HG03442 (cell line): ENCODE results near the gene GNB1.

ENCODE experiments used
- ATAC-seq: cut with Tn5 transposase; IDR thresholded peaks from one replicate; pipeline ENCODE4 v1.9.1; 2021; ENCODE audit warnings: mild to moderate bottlenecking, moderate library complexity; ENCODE audit not compliant: unreplicated experiment

GNB1 gene

DNA sequence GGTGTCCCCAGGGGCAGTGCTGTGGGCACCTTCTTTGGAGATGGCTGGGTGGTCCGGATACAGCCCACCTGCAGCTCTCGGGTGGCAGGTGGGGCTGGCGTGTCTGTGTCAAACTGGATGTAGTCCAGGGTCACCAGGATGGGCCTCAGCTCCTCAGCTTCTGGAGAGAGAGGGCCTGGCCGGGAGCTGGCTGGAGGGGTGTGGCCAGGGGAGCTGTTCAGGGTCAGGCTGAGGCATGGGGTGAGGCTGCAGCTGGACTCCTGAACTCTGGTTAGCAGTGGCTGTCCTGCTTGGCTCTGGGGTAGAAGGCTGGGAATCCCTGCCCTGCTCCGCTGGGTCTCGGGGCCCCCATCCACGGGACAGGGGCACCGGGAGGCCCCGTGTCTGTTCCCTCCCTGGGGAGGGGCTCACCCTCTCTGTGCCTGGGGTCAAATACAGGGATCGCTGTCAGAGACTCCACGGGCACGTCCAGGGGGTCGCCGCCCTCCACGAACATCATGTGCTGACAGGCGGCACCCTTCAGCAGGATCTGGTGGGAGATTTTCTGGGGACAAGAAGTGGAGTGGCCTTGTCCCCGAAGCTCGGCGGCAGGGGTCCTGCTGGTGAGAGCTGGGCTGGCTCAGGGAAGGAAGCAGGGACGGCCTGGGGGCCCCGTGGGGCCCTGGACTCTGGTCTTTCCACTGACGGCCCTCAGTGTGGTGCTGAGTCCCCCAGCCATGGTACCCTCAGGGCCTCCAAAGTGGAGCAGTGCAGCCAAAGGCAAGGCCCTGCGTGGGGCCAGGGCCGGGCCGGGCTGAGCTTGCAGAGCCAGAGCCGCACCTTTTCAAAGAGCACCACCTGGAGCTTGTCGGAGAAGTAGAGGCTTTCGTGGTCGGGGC lies 32.3 kb upstream of the GNB1 start:
- no peak for ATAC-seq

DNA sequence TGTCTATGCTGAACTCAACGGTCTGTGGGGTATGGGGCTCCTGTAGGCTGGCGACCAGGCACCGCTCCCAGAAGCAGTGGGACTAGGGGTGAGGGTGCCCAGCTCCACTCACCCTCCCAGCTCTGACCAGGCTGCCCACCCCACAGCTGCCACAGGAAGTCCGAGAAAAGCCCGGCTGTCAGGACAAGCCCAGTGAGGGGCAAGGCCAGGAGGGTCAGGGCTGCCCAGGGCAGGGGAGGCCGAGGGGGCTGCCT lies 31.7 kb upstream of the GNB1 start:
- no peak for ATAC-seq

DNA sequence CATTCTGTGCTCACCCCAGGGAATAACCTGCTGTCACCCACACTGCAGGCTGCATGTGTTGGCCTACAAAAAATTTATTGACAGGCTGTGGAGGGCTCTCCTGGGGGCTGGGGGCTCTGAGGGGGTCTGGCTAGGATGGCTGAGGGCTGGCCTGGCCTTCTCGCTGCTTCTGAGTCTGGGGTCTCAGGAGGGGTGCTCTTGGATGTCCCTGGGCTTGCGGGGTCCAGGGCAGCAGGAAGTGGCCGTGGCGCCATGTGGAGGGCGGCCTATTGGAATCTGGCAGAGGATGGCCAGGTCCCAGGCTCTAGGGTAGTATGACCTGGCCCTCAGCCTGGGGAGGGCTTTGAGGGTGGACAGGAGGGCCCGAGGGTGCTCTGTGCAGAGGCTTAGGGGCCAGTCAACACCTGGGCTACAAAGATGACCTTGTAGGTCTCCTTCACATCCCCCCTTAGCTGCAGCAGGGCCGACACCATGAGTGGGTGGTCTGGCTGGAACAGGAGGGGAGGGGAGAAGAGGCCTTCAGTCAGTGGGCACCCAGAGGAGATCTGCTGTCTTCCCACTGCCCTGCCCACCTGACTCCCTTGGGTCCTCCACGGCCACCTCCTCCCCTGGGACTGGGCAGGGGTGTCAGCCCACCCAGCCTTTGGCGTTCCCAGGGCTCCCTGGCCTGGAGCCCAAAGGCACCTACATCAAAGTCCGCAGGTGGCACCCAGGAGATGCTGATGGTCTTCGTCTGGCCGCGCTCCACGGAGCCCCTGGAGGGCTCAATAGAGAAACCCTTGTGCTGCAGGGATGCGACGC lies 31.2 kb upstream of the GNB1 start:
- ATAC-seq, result no peak

DNA sequence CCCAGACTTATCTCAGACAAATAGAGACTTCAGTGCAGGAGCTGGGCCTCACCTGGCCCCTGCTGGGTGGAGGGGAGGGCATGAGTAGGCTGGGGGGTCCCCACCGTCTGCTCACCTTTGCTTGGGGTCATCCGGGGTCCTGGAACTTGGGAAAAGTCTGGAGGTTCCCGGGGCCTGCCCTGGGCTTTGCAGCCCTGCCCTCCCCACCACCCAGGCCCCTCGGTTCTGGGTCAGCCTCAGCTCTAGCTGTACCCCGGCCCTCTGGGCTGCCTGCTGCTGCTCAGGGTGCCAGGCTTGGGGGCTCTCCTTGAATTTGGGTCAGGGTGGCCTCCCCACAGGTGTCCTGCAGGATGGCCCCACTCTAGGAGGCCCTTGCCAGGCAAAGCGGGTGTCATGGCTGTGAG lies 30.6 kb upstream of the GNB1 start:
- ATAC-seq, result no peak

DNA sequence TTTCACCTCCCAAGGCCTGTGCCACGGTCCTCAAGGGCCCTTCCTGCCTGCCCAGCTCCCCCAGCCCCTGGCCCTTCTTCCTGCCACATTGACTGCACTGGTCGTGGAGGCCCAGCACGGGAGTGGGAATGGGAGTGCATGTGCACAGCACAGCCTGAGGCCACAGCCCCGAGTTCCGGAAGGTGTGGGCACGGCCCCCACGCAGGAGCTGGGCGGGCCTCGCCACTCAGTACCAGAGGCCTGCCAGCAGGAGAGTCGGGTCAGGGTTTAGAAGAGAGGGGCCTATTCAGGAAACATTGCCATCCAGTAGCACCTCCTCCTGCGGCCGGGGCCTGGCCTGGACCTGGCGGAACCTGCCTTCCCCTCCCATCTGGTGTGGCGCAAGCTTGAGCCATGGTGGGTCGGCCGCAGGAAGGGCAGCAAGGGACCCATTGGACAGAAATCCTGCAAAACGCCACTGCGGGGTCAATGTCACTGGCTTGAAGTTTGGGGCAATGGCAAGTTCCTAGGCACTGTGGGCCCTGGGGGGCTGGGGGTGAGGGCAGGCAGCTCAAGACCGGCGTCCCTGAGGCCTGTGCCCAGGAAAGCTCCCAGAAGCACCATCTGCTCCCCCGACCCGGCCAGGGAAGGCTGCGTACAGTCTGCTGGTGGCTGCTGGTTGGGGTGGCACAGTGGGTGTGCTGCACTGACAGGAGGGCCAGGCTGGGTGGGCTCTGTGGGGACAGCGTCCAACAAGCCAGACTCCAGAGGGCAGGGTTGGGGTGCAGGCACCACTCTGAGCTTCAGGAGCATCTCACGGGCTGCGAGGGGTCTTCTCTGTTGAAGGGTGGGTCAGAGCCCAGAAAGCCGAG lies 29.9 kb upstream of the GNB1 start:
- no peak for ATAC-seq

DNA sequence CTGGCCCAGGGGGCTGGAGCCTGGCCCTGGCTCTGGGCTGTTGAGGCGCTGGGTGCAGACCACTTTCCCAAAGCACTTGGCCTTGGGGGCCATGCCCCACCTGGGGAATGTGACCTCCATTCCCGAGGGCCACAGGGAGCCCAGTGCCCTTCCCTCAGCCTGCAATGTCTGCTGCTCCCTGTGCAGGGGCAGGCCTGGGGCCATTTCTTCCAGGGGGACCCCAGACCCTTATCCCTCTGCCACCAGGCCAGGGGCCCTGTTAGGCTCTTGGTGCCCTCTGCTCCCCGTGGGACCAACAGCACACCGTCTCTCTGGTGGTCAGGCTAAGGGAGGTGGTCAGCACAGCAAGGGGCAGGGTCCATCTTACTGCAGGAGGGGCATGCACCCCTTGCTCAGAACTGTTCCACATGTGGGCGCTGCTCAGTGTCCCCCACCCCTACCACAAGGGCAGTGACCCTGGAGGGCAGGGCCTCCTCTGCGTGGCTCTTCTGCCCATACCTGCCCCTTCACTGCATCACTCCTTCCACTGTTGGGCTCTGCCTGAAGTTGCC lies 29.2 kb upstream of the GNB1 start:
- ATAC-seq, result no peak

DNA sequence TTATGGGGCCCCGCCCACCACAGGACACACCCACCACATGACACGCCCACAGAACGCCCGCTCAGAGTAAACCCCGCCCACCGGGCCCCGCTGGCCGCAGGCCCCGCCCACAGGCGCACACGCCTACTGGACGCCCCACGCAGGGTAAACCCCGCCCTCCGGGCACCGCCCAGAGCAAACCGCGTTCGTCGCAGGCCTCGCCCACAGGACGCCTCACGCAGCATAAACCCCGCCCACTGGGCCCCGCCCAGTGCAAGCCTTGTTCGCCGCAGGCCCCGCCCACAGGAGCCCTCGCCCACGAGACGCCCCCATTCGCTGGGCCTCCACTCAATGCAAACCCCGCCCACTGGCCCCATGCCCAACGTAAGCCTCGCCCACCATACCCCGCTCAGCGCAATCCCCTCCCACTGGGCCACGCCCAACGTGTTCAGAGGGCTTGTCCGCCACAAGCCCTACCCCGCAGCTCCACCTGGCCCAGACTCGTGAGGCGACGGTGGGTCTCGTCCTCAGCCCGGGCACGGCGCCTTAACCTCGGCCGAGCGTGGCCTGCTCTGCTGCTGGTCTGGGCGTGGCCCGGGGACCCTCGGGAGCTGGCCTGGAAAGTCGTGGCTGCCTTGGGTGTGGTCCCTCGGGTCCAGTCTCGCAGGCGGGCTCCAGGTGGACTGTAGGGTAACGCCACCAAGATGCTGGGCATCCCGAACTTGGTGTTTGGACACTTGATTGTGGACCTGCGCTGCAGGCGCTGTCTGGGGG lies 28.6 kb upstream of the GNB1 start:
- ATAC-seq, result peak; percentile 81

DNA sequence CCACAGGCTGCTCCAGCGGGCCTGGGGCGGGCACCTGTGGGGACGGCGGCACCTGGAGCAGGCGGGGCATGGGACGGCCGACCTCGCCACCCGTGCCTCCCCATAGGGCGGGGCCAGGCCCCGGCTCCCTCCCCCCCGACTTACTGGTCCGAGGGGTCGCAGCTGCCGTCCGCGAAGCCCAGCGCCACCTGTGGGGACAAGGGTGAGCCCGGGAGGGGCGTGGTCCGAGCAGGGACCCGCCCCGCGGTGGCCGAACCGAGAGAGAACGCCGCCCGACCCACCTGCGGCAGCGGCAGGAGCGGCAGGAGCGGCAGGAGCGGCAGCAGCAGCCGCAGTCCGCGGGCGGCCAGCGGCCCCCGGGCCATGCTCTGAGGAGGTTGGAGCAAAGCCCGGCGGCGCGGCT lies 28.0 kb upstream of the GNB1 start, which contains the start of gene TMEM52:
Gene TMEM52, minus strand, starts transcription at position 379 of the 403 bp plus-strand sequence. Its CDS starts 14 bp downstream, at position 365.
- ATAC-seq, result peak; percentile 25

DNA sequence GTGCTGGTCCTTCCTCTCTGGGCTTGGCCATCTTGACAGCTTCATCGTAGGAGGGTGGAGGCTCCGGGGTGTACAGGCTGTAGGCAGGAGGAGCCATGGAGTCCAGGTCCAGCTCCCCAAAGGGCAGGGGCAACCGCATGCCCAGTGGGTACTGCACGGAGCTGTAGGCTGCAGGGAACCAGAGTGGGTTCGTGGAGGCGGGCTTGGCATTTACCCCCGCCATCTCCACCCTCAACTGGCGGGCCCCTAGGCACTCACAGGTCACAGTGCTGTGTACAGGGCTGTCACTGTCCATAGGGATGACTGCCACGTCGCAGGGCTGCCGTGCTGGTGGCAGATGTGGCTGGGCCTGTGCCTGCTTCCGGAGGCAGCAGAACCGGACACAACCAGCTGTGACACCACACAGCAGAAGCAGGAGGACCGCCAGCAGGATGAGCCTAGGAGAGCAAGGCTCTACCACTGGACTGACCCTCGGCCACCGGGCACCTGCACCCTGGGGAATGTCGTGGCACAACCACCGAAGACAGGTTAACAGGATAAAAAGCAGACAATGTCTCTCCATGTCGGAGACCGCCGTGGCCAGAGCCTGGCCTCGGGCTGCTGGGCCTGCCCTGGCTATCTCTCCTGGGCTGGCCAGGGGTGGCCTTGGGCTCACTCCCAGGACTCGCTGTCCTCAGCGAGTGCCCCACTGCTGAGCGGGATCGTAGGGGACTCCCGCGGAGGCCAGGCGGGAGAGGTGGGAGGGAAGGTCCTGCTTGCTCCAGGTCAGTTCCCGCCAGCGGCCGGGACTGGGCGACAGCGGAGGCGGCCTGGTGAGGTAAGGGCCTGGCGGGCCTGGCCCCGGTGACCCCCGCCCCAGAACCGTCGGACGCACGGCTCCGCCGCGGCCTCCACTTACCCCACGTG lies 27.4 kb upstream of the GNB1 start:
- no peak for ATAC-seq

DNA sequence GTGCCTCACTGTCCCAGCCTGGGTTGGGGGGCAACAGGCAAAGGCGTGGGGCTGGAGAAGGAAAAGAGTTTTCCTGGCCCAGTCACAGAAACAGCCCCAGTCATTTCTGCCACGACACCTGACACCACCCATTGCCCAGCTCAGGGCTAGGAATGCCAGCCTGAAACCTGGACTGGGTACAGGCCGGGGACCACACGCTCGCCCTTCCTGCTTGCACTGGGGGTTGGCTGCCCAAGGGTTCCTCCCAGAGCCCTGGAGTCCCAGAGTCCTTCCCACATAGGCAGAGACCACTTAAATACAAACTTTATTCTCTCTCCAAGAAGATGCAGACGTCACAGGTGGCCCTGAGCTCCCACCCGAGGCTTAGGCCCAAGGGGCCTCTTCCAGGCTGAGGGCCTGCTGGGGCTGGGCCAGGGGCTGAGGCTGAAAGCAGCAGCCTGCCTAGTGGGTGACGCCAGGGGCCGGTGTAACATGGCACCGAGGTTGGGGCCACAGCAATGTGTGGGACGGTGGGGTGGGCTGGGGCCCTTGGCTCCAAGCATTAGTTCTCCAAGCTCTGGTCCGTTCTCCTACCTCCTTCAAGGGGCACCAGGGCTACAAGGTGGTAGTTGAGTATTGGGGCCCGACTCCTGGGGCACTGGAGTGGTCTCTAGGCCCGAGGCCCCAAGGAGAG lies 26.6 kb upstream of the GNB1 start:
- ATAC-seq, result no peak

DNA sequence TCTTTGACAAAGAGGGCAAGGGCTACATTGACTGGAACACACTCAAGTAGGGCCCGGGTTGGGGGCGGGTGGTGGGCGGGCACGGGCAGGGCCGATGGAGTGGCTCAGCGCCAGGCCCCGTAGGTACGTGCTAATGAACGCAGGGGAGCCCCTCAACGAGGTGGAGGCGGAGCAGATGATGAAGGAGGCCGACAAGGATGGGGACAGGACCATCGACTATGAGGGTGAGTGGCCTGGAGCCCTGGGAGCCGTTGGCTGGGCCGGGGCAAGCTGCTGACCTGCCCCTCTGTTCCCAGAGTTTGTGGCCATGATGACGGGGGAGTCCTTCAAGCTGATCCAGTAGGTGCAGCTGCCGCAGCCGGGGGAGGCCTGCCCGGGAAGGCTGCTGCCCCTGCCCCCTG lies 26.0 kb upstream of the GNB1 start:
- ATAC-seq, result no peak

DNA sequence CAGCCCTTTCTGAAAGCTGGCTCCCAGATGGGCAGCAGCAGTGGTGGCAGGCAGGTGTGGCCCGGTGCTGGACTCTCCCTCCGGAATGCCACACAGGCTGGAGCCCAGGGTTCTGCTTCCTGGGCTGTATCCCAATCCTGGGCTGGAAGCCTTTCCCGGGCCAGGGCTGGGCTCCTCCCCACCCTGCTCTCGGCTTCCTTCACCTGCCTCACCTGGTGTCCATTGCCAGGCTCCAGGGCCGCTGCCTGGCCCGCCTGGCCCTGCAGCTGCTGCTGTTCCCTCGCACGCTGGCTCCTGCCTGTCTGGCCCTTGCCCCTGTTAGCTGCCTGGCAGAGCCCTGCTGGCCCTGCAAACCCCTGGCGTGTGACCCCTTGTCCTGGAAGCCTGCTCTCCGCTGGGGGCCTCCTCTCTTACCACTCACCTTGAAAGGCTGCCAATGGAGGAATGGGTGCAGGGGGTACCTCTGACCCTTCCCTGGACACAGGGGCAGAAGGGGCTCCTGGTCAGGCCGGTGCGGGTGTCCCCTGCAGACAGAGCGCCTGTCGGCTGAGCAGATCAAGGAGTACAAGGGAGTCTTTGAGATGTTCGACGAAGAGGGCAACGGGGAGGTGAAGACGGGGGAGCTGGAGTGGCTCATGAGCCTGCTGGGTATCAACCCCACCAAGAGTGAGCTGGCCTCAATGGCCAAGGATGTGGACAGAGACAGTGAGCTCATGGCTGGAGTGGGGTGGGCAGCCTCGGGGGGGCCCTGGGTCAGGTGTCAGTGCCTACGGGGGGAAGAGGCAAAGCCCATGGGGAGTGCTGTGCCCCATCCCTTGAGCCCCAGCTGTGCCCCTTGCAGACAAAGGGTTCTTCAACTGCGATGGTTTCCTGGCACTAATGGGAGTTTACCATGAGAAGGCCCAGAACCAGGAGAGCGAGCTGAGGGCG lies 25.3 kb upstream of the GNB1 start:
- no peak for ATAC-seq

DNA sequence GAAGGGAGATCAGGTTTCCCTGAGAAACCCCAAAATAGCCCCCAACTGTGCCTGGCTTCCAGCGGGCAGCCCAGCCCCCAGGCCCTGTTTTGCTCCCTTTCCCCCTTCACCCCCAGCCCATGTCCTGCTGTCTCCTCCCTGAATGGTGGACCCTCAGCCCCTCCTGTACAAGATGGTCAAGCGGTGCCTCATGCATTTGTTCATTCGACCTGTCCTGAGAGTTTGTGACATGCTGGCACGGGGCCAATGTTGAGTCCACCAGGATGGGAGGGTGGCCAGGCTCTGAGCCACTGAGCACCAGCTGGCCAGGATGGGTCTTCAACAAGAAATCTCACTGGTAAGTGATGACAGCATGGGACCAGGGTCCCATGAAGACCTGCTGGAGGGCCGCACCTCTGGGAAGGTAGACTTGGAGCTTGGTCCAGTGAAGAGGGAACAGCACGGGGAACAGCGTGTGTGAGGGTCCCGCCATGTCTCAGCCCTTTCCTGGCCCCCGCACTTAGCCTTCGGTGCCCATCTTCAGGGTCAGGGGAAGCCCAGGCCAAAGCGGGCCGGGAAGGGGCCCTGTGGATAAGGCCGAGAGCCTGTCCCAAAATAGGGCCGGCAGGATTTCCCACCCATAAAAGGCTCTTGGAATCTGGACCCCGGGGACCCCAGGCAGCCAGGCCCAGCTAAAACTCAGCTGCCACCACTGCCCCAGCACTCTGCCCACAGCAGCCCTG lies 24.2 kb upstream of the GNB1 start, which contains the start of gene CALML6:
Gene CALML6, plus strand, starts transcription at position 290 of the 722 bp plus-strand sequence. Its CDS starts 21 bp downstream, at position 311.
- ATAC-seq, result no peak

DNA sequence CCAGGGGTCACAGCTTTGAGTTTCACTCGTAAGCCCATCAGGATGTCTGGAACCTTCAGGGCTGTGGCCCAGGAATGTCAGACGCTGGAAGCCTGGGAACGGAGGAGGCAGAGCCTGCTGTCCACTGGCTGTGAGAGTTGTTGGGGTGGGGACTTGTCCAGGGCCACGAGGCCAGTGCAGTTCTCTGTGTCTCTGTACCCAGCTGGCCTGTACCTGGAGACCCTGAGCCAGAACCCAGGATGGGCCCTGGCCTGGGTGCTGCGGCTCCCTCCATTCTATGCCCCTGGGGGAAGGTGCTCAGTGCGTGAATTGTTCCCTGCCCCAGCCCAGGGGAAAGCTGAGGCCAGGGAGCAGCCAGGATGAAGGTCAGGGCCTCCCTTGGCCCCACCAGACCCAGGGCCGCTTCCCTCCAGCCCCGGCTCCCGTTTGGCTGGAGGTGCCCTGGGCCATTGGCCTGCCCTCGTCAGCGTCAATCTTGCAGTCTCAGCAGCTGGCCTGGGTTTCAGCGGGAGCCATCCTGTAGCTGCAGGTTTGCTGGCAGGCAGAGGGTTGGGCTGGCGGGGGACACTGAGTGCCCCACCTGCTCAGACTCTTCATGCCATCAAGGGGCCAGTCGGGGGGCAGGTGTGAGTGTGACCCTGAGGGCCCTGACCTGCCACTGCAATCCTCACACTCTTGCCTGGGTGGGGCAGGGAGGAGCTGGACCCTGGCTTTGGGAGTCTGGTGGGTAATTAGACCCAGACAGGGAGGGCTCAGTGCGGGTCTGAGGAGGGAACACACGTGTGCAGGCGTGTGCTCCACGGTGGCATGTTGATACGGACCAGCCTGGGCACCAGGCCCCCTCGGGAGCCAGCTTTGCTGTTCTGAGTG lies 23.4 kb upstream of the GNB1 start:
- no peak for ATAC-seq

DNA sequence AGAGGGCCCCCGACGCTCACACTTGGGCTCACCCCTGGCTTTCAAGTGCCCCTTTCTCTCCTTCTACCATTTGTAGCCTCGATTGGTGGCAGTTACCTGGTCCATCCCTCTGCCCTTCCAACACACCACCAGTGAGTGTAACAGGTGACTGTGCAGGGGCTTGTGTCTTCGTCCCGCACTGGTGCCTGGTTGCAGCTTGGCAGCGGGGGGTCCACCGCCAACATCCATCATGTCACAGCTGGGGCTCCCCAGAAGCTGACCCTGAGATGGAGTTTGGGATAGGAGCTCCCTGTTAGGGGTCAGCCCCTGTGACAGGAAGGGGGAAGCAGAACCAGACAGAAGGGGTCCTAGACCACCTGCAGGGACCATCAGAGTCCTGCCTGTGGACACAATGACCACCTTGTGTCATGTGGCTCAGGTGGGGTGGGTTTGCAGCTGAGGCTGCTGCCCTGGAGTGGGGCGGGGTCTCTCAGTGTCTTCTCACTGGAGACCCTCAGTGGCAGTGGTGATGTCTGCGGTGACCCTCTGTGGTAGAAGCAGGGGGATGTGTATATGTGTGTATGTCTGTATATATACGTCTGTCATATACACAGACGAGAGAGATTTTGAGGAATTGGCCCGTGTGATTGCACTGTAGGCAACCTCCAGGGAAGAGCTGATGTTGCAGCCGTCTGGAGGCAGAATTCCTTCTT lies 20.6 kb upstream of the GNB1 start:
- ATAC-seq, result no peak
